ENCODE data around the gene SAP25.

SAP25 gene

GRCh38 chr7:100576384-100576993 lies 2.8 kb upstream of the SAP25 start:
- no peak for DNase-seq
- Histone ChIP-seq H3K27ac (ENCODE audit: insufficient read depth, low read length, poor library complexity, severe bottlenecking) (no peak overlapping the region), H3K9me3 (ENCODE audit: control insufficient read depth, low read length) (no peaks in the 10 kb centered on the region), H3K4me1 (ENCODE audit: control insufficient read depth, insufficient read depth, low read length, poor library complexity, severe bottlenecking) (peaks cover 5% of the 10 kb centered on the region), H3K27me3 (replicated peaks; ENCODE audit: control insufficient read depth, insufficient read depth, low read length, poor library complexity, severe bottlenecking) (no peaks in the 10 kb centered on the region), H3K4me3 (ENCODE audit: insufficient read depth, low read depth, low read length, poor library complexity, severe bottlenecking) (no peak overlapping the region), H3K36me3 (ENCODE audit: control insufficient read depth, insufficient read depth, low read length) (peaks cover 79% of the 10 kb centered on the region)

GRCh38 chr7:100575746-100576383 lies 2.2 kb upstream of the SAP25 start:
- Histone ChIP-seq H3K4me1 (ENCODE audit: control insufficient read depth, insufficient read depth, low read length, poor library complexity, severe bottlenecking) (peaks cover 10% of the 10 kb centered on the region), H3K27me3 (replicated peaks; ENCODE audit: control insufficient read depth, insufficient read depth, low read length, poor library complexity, severe bottlenecking) (no peaks in the 10 kb centered on the region), H3K9me3 (ENCODE audit: control insufficient read depth, low read length) (no peaks in the 10 kb centered on the region), H3K27ac (ENCODE audit: insufficient read depth, low read length, poor library complexity, severe bottlenecking) (no peak overlapping the region), H3K36me3 (ENCODE audit: control insufficient read depth, insufficient read depth, low read length) (peaks cover 73% of the 10 kb centered on the region), H3K4me3 (ENCODE audit: insufficient read depth, low read depth, low read length, poor library complexity, severe bottlenecking) (no peak overlapping the region)
- DNase-seq: no peak

- Histone ChIP-seq H3K9me3 (ENCODE audit: control insufficient read depth, low read length) (no peaks in the 10 kb centered on the region), H3K27me3 (replicated peaks; ENCODE audit: control insufficient read depth, insufficient read depth, low read length, poor library complexity, severe bottlenecking) (no peaks in the 10 kb centered on the region), H3K27ac (ENCODE audit: insufficient read depth, low read length, poor library complexity, severe bottlenecking) (no peak overlapping the region), H3K4me1 (ENCODE audit: control insufficient read depth, insufficient read depth, low read length, poor library complexity, severe bottlenecking) (peaks cover 15% of the 10 kb centered on the region), H3K36me3 (ENCODE audit: control insufficient read depth, insufficient read depth, low read length) (peaks cover 66% of the 10 kb centered on the region), H3K4me3 (ENCODE audit: insufficient read depth, low read depth, low read length, poor library complexity, severe bottlenecking) (no peak overlapping the region)
- no peak for DNase-seq
Observed at GRCh38 chr7:100575206-100575631, 1.5 kb upstream of the SAP25 start.

GRCh38 chr7:100574362-100575205 lies 884 bp upstream of the SAP25 start:
- no peaks in the 10 kb centered on the region for H3K9me3 ChIP-seq (ENCODE audit: control insufficient read depth, low read length)
- no peak for DNase-seq
- no peaks in the 10 kb centered on the region for H3K27me3 ChIP-seq (replicated peaks; ENCODE audit: control insufficient read depth, insufficient read depth, low read length, poor library complexity, severe bottlenecking)
- no peak overlapping the region for H3K27ac ChIP-seq (ENCODE audit: insufficient read depth, low read length, poor library complexity, severe bottlenecking)
- H3K4me3 ChIP-seq (ENCODE audit: insufficient read depth, low read depth, low read length, poor library complexity, severe bottlenecking): no peak overlapping the region
- peaks cover 20% of the 10 kb centered on the region for H3K4me1 ChIP-seq (ENCODE audit: control insufficient read depth, insufficient read depth, low read length, poor library complexity, severe bottlenecking)
- peaks cover 60% of the 10 kb centered on the region for H3K36me3 ChIP-seq (ENCODE audit: control insufficient read depth, insufficient read depth, low read length)

GRCh38 chr7:100572949-100573675 lies 588 bp downstream of the SAP25 start:
- no peaks in the 10 kb centered on the region for H3K27me3 ChIP-seq (replicated peaks; ENCODE audit: control insufficient read depth, insufficient read depth, low read length, poor library complexity, severe bottlenecking)
- no peak for DNase-seq
- H3K36me3 ChIP-seq (ENCODE audit: control insufficient read depth, insufficient read depth, low read length): peaks cover 49% of the 10 kb centered on the region
- H3K4me3 ChIP-seq (ENCODE audit: insufficient read depth, low read depth, low read length, poor library complexity, severe bottlenecking): no peak overlapping the region
- no peak overlapping the region for H3K27ac ChIP-seq (ENCODE audit: insufficient read depth, low read length, poor library complexity, severe bottlenecking)
- H3K4me1 ChIP-seq (ENCODE audit: control insufficient read depth, insufficient read depth, low read length, poor library complexity, severe bottlenecking): peaks cover 29% of the 10 kb centered on the region
- H3K9me3 ChIP-seq (ENCODE audit: control insufficient read depth, low read length): no peaks in the 10 kb centered on the region

GRCh38 chr7:100572281-100572948 lies 1.3 kb downstream of the SAP25 start:
- Histone ChIP-seq H3K27ac (ENCODE audit: insufficient read depth, low read length, poor library complexity, severe bottlenecking) (no peak overlapping the region), H3K36me3 (ENCODE audit: control insufficient read depth, insufficient read depth, low read length) (peaks cover 42% of the 10 kb centered on the region), H3K9me3 (ENCODE audit: control insufficient read depth, low read length) (no peaks in the 10 kb centered on the region), H3K4me1 (ENCODE audit: control insufficient read depth, insufficient read depth, low read length, poor library complexity, severe bottlenecking) (peaks cover 36% of the 10 kb centered on the region), H3K27me3 (replicated peaks; ENCODE audit: control insufficient read depth, insufficient read depth, low read length, poor library complexity, severe bottlenecking) (no peaks in the 10 kb centered on the region), H3K4me3 (ENCODE audit: insufficient read depth, low read depth, low read length, poor library complexity, severe bottlenecking) (no peak overlapping the region)
- DNase-seq: no peak

GRCh38 chr7:100571829-100572116 lies 1.9 kb downstream of the SAP25 start:
- peaks cover 36% of the 10 kb centered on the region for H3K36me3 ChIP-seq (ENCODE audit: control insufficient read depth, insufficient read depth, low read length)
- no peaks in the 10 kb centered on the region for H3K9me3 ChIP-seq (ENCODE audit: control insufficient read depth, low read length)
- H3K27ac ChIP-seq (ENCODE audit: insufficient read depth, low read length, poor library complexity, severe bottlenecking): no peak overlapping the region
- H3K4me3 ChIP-seq (ENCODE audit: insufficient read depth, low read depth, low read length, poor library complexity, severe bottlenecking): no peak overlapping the region
- no peak for DNase-seq
- H3K4me1 ChIP-seq (ENCODE audit: control insufficient read depth, insufficient read depth, low read length, poor library complexity, severe bottlenecking): peaks cover 37% of the 10 kb centered on the region
- H3K27me3 ChIP-seq (replicated peaks; ENCODE audit: control insufficient read depth, insufficient read depth, low read length, poor library complexity, severe bottlenecking): no peaks in the 10 kb centered on the region

GRCh38 chr7:100570954-100571828 lies 2.5 kb downstream of the SAP25 start:
- DNase-seq: no peak

More at GRCh38 chr7:100570954-100571828, 2.5 kb downstream of the SAP25 start:
- Histone ChIP-seq H3K27ac (ENCODE audit: insufficient read depth, low read length, poor library complexity, severe bottlenecking) (no peak overlapping the region), H3K36me3 (ENCODE audit: control insufficient read depth, insufficient read depth, low read length) (peaks cover 30% of the 10 kb centered on the region), H3K9me3 (ENCODE audit: control insufficient read depth, low read length) (no peaks in the 10 kb centered on the region), H3K4me1 (ENCODE audit: control insufficient read depth, insufficient read depth, low read length, poor library complexity, severe bottlenecking) (peaks cover 37% of the 10 kb centered on the region), H3K27me3 (replicated peaks; ENCODE audit: control insufficient read depth, insufficient read depth, low read length, poor library complexity, severe bottlenecking) (no peaks in the 10 kb centered on the region), H3K4me3 (ENCODE audit: insufficient read depth, low read depth, low read length, poor library complexity, severe bottlenecking) (no peak overlapping the region)

Data from effector memory CD4-positive, alpha-beta T cell (primary cell).